GM04503 (cell line): Measurements from ENCODE around the gene ZNF674.

Source experiments
- DNase-seq: peaks from one replicate; pipeline ENCODE4 v3.0.0-alpha.2; 2012; ENCODE audit warnings: low read depth

The ZNF674 gene

DNA sequence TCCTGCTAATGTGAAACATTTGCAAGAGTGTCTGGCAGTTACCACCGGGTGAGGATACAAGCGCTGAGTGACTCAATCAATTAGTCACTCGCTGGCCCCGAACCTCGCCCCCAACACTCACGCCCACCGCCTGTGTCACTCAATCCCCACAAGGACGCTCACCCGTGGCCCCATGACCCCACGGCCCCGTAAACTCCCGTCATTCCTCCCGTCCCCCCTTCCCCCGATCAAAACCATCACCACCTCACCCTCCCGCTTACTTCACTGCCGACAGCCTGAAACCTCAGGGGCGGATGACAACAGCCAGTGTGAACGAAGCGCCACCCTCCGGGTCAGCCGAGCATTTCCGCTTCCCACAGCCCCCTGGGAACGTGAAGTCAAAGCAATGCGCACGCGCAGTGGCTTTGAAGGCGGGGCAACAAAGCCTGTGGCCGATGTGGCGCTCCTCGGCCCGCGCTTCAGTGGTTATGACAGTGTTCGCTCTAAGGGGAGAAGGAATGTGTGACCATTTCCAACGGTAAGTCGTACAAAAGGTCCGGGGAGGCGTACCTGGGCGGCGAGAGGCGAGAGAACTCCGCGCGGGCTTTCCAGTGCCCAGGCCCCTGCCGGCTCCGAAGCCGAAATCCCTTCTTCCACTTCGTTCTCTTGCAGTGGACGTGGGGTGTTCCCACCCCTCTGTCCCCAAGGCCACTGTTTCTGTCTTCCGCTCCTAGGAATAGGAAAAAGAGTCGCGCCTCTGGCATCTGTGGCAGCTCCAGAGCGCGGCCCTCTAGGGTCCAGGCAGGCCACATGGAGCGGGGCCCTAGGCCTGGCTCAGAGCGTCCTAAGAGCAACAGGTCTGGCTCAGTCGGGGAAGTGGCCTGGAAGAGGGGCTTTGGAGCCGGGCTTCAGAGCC is at the start of gene ZNF674:
ZNF674 (minus strand) TSS at position 311 of the 895 bp plus-strand sequence. CDS start 3,334 bp downstream, outside the sequence.
- peak; percentile 50 for DNase-seq

DNA sequence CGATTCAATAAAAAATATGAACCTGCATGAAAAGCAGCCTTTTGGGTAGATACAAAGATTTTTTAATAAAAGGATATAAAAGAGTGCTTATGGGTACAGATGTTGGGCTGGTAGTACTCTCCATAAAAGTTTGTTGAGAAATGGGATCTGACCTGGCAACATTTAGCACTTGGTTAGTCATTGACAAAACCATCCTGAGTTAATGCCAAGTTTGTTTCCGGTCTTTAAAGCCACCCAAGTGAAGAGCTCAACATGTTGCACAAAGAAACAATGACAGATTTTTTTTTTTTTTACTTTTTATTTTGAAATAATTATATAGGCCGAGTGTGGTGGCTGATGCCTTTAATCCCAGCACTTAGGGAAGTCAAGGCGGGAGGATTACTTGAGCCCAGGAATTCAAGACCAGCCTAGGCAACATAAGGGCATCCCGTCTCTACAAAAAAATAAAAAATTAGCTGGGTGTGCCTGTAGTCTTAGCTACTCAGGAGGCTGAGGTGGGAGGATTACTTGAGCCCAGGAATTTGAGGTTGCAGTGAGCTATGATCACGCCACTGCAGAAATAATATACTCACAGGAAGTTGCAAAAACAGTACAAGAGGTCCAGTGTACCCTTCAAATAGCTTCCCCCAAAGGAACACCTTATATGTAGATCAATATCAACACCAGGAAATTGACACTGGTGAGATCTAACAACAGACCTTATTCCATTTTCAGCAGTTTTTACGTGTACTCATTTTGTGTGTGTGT is 44.9 kb upstream of the ZNF674 start:
- peak; percentile 59 for DNase-seq

DNA sequence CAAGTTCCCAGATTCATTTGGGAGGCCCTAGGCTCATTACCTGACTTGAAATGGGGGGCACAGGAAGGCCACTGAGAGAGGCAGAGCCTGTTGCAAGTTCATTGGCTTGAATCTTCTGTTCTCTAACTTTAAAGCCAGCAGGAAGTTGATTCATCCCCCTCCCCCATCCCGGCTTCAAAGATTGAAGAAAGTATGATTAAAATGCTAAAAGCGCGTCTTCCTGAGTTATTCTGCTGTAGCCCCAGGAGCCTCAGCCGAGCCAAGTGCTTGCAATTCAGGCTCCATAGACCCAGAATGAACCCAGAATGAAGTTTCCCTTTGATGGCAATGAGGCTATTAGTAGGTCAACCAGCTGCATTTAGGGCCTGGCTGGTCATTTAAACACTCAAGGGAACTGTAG is 43.0 kb upstream of the ZNF674 start:
- no peak for DNase-seq

DNA sequence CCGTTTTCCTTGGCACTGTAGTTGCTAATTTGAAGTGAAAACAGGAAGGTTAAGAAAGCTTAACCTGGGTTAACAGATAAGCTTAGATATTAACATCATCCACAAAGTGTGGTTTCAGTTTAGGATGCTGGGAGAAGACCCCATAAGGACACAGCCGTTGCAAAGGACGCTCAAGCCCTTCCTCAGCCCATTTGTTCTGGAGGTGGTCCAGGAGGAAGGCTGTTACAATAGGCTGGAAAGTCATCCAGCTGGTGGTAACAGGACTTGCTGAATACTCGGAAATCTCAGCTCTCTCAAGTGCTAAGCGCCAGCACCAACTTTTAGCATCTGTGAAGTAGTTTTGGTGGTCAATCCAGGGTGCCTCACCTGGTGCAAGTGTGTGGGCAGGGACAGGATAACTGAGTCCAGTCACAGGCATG is 42.5 kb upstream of the ZNF674 start:
- DNase-seq, result no peak

DNA sequence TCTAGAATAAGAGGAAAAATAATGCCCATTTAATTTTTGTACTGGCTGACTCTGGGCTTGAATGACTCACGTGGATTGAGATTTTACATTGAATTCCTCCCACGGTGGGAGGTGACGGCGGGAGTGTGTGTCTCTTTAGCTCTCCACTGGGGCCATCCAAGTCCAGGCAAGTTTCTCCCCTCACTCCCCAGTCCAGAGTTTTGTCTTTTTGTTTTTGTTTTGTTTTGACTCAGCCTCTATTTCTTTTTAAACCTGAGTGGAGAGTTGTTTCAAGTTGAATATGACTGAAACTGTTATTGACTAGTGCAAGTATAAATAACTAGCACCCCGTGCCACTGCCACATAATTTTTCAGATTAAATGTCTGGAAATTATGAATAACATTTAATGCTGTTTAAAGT is 41.9 kb upstream of the ZNF674 start:
- no peak for DNase-seq

DNA sequence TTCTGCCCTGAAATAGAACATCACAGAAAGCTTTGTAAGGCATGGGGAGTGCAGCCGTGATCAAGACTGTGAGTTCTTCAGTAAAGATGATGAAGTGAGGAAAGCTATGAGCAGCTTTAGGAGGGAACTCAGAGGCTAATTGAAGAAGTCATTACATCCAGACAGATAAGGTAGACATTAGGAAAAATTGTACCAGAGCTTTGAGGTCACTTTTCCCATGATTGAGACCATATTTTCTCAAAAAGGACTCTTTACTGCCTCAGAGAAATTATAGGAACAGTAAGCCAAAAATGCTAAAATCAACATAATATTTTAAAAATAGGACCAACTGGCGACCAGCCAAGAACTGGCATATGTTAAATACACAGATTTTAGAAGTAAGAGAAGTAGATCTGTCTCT is 39.5 kb upstream of the ZNF674 start:
- no peak for DNase-seq

DNA sequence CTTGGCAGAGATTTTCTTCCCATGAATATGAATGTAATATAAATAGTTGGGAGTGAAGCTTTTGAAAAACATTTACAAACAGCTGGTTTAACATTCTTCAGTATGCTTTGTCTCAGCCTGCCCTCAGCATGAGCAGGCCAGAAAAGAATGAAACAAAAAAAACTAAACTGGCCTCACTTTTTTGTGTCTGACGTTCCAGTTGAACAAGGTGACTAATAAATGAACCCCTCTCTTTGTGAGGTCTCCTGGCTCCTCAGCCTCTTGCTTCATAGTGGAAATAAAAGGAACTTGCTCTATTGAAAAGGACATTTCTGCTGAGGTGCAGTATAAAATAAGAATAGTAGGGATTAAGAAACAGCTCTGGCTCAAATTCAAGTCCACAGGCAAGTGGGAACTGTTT is 37.7 kb upstream of the ZNF674 start:
- peak; percentile 84 for DNase-seq

DNA sequence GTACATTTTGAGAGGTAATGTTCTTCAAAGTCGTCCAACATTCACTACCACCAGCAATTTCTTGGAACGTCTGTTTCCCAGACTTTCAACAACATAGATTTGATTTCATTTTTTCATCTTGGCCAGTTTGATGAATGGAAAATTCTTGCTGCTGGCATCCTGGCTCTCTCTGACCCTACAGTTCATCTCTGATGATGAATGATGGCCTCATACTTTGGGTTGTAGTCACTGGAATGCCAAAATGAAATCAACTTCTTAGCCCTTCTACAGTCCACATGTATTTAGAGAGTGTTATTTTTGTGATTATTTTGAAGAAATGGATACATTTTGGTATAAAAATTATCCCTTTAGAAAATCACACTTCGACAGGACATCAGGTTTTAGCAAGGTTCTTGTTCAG is 37.1 kb upstream of the ZNF674 start:
- peak; percentile 47 for DNase-seq

DNA sequence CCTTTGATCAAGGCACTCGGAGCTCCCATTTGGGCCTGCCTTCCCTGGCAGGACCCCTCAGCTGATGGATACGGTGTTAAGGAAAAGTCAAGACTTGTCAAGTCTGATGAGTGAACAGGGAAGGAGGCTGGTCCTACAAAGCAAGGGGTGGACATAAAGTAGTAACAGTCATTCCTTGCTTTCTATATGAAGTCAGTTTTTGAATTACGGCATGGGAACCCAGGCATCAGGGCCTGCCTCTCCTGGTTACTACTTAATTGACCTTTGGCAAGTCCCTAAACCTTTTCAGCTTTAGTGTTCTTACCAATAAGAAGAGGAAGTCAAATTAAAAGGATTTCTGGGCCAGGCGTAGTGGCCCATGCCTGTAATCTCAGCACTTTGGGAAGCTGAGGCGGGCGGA is 35.4 kb upstream of the ZNF674 start:
- DNase-seq, result no peak

DNA sequence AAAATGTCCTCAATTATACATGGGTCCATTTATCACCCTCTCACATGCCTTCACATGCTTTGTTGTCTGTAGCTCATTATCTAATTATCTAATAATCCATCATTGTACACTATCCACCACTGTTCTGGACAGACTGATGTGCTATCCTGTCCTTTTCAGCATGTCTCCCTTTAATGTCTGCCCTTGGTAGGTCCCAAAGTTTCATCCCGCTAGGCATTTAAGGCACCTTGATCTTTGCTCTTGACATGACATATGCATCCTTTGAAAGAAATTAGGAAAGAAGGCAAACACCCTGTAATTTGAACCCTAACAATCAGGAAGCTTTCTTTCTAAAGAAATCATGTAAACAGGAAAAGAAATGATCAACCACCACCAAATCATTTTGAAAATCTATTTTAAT is 34.0 kb upstream of the ZNF674 start:
- no peak for DNase-seq

DNA sequence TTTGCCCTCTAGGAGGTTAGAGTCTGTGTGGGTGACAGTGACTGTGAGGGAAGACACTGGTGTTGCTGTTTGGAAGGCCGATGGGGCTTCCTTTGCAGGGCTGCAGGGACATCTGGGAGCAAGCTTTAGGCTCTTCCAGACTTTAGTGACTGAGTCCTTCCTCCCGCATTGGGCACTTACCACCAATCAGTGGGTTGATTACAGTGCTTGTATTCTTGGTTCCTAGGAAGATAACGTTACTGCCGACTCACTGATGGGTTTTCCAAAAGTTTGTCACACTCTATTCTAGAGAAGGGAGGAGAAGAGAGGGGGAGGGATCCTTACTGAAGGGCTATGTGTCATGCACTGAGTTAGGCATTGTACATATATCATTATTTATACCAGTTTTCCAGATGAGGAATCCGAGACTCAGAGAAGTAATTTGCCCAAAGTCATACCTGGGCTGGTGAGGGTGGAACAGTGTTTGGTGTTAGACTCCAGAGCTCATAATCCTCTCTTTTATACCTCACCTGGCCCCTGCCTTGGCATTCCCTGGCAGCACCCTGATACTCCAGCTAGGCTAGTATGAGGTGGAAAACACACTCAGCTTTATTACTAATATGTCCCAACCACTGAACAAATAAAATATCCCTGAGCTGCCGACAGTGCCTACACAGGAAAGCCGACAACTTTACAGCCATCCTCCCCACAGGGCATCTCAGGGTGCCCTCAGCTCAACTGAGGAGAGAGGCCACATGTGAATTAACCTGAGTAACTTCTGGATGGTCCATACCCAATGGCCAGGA is 32.2 kb upstream of the ZNF674 start:
- DNase-seq, result no peak

DNA sequence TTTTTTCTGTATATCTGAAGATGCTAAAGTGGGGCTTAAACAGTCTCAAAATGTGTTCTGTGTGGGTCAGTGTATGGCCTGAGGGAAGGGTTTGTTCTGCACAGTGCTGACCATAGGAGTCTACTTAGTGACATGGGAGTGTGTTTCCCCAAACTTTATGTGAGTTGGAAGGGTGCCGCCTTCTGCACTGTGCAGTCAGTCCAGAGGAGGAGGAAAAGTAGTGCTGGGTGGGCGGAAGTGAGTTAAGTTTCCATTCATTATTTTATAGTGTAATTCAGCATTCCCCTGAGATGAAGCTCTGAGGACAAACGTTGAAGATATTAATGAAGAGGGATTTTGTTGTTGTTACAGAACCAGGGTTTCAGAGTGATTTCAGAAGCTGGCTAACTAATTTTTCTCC is 31.2 kb upstream of the ZNF674 start:
- DNase-seq, result no peak

DNA sequence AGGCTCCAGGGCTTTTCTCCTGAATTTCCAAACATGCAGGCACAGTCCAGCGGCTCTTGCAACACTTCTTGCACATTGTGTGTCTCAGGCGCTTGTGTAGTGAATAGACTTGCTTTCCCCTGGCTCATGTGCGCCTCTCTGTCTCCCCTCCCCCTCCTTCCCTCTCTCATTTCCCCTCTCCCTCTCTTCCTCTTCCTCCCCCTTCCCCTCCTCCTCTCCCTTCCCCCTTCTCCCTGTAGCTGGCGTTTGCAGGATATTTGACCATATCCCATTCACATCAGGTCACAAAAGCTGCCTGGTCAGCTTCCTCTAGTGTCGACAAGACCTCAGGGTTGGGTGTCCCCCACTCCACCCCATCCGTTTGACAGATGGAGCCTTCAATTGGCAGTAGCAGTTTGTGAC is 30.8 kb upstream of the ZNF674 start:
- DNase-seq, result no peak

DNA sequence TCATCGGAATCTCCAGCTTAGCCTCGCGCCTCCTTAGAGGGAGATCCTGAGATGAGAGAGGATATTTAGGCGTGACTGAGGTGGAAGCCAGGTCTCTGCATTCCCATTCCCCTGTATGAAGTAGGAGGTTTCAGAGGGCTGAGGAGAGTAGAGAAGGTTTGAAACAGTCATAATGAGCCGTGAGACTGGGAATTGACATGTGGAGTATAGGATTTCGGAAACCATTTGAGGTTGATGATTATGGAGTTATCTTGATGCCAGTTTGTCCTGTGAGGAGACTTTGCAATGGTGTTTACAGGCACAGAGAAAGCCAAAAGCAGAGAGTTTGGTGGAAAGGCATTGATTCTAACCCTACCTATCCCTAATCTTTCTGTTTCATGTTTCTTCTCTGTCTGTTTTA is 30.4 kb upstream of the ZNF674 start:
- DNase-seq, result no peak

DNA sequence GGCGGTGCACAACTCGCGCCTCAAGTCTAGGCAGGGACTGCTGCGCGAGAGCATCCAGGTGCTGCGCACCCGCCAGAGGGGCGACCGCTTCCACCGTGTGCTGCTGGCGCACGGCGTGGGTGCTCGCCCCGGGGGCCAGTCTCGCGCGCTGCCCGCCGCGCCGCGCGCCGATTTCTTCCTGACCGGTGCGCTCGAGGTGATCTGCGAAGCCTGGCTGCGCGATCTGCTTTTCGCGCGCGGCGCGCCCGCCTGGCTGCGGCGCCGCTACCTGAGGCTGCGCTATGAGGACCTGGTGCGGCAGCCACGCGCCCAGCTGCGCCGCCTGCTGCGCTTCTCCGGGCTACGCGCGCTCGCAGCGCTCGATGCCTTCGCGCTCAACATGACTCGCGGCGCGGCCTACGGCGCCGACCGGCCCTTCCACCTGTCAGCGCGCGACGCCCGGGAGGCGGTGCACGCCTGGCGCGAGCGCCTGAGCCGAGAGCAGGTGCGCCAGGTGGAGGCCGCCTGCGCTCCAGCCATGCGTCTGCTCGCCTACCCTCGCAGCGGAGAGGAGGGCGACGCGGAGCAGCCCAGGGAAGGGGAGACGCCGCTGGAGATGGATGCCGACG is 29.7 kb upstream of the ZNF674 start:
- DNase-seq, result no peak

DNA sequence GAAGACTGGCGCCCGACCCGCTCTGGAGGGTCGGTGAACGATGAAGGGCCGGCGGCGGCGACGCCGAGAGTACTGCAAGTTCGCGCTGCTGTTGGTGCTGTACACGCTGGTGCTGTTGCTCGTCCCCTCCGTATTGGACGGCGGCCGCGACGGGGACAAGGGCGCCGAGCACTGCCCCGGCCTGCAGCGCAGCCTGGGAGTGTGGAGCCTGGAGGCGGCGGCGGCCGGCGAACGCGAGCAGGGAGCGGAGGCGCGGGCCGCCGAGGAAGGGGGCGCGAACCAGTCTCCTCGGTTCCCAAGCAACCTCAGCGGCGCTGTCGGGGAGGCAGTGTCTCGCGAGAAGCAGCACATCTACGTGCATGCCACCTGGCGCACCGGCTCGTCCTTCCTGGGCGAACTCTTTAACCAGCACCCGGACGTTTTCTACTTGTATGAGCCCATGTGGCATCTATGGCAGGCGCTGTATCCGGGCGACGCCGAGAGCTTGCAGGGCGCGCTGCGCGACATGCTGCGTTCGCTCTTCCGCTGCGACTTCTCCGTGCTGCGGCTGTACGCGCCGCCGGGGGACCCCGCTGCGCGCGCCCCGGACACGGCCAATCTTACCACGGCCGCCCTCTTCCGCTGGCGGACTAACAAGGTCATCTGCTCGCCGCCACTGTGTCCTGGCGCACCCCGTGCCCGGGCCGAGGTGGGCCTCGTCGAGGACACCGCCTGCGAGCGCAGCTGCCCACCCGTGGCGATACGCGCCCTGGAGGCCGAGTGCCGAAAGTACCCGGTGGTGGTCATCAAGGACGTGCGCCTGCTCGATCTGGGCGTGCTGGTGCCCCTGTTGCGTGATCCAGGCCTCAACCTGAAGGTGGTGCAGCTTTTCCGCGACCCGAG is 28.9 kb upstream of the ZNF674 start:
- no peak for DNase-seq

DNA sequence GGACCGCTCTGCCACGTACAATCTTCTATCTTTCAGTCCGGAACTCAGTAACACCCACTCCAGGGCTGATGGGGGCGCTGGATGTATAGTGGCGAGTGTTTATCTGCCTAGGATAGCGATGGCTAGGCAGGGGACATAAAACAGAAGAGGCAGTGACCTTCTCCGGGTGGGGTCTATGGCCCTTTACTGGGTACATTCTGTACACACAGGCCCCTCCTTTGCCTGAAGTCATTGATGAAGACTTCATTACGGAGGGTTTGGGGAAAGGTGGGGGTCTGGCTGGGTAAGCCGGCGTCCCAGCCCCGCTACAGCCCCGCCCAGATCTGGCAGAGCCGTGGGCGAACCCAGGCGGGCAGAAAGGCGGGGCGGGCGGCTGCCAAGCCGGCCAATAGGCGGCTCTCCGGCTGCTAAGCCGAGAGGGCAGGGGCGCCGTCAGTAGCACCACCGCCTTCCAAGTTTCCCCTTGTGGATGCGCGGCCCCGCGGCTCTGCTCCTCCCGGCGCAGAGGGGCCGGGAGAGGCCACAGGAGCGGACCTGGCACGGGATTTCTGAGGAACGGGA is 28.2 kb upstream of the ZNF674 start, which contains the start of gene CHST7:
CHST7 (plus strand) TSS at position 435 of the 561 bp plus-strand sequence. CDS start 167 bp downstream, outside the sequence.
- DNase-seq, result no peak

DNA sequence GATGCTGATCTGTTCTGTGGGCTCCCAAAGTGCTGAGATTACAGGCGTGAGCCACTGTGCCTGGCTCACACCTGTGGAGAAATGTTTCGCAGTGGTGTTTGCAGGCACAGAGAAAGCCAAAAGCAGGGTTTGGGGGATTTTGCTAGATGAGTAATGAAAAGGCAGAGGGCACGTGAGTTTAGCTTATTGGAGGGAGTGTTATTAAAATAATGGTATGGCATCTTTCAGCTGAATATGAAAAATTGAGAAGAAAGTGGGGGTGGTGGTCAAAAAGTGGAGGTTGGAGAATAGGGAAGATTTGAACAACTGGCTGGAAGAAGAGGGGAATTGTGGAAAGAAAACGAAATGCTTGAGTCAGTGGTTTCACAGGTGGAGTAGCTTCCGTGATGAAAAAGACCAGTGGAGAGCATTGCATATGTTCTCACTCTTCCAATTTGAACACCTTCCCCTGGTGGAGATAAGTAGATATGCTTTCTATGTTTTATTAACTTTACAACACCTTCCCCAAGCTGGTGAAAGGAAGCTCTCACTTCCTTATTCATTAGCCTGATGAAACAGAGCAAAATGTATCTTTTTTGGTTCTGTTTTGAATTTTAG is 27.2 kb upstream of the ZNF674 start:
- no peak for DNase-seq

DNA sequence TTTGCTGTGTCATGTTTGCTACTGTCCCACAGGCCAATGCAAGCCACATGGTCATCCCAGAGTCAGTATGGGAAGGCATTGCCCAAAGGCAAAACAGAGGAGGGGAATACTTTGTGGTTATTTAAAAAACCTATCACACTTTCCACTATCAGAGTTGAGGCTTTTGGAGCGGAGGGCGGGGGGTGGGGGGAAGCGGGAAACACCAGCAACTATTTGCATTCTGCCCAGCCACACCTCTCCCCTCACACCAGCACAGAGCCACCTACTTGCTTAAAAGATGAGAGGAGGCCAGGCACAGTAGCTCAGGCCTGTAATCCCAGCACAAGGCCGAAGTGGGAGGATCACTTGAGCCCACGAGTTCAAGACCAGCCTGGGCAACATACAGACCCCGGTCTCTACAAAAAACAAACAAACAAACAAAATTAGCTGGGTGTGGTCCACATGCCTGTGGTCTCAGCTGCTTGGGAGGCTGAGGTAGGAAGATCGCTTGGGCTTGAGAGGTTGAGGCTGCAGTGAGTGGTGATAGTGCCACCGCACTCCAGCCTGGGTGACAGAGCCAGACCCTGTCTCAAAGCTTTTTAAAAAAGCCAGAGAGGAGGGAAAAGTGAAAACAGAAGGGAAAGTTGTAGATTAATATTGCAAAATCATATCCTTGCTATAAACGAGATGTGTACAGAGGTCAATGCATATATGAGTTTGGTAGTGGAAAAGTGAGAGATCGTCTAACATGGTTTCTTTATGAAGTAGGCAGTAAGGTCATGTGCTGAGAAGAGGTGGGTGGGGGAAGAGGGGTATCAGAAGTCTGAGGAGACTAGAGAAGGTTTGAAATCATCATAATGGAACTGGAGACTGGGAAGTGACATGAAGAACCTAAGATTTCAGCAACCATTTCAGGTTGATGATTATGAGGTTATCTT is 26.5 kb upstream of the ZNF674 start:
- no peak for DNase-seq
